HEK293 (cell line): ENCODE results near the gene PELI3.

Experiments used
- BCL11A ChIP-seq: fragments of 450-650 bp; formaldehyde crosslinking; IDR thresholded peaks from 2 replicates; pipeline ENCODE4 v1.5.1; 2016; ENCODE audit warnings: low read depth, missing biosample characterization, missing genetic modification characterization
- BCL11B ChIP-seq: fragments of 450-650 bp; formaldehyde crosslinking; IDR thresholded peaks from 2 replicates; pipeline ENCODE4 v1.5.1; 2016; ENCODE audit warnings: low read depth, missing biosample characterization, missing genetic modification characterization
- FEZF1 ChIP-seq: fragments of 450-650 bp; formaldehyde crosslinking; IDR thresholded peaks from 2 replicates; pipeline ENCODE4 v1.5.1; 2016; ENCODE audit warnings: missing biosample characterization, missing genetic modification characterization
- GLI2 ChIP-seq: fragments of 450-650 bp; formaldehyde crosslinking; IDR thresholded peaks from 2 replicates; pipeline ENCODE4; 2017; ENCODE audit warnings: missing biosample characterization, missing genetic modification characterization, low read depth, borderline replicate concordance
- GLIS1 ChIP-seq: fragments of 450-650 bp; formaldehyde crosslinking; IDR thresholded peaks from 2 replicates; pipeline ENCODE4 v1.5.1; 2016; ENCODE audit warnings: missing biosample characterization, missing genetic modification characterization
- RBAK ChIP-seq: fragments of 450-650 bp; formaldehyde crosslinking; IDR thresholded peaks from 2 replicates; pipeline ENCODE4 v1.5.1; 2016; ENCODE audit warnings: missing biosample characterization, missing genetic modification characterization
- SCRT1 ChIP-seq: fragments of 450-650 bp; formaldehyde crosslinking; IDR thresholded peaks from 2 replicates; pipeline ENCODE4 v1.5.1; 2016; ENCODE audit warnings: missing biosample characterization, missing genetic modification characterization, borderline replicate concordance
- TCF7L2 ChIP-seq: IDR thresholded peaks from 2 replicates; pipeline ENCODE4 v1.6.1; 2011; ENCODE audit warnings: low read depth, mild to moderate bottlenecking, inconsistent platforms, low read length, moderate library complexity, borderline replicate concordance
- WT1 ChIP-seq: fragments of 450-650 bp; formaldehyde crosslinking; IDR thresholded peaks from 2 replicates; pipeline ENCODE4 v1.5.1; 2016; ENCODE audit warnings: missing biosample characterization, missing genetic modification characterization
- ZBTB1 ChIP-seq: fragments of 450-650 bp; formaldehyde crosslinking; IDR thresholded peaks from 2 replicates; pipeline ENCODE4 v1.5.1; 2016; ENCODE audit warnings: missing biosample characterization, missing genetic modification characterization
- ZBTB21 ChIP-seq: fragments of 450-650 bp; formaldehyde crosslinking; IDR thresholded peaks from 2 replicates; pipeline ENCODE4 v1.5.1; 2017; ENCODE audit warnings: missing biosample characterization, missing genetic modification characterization
- ZIC2 ChIP-seq: fragments of 450-650 bp; formaldehyde crosslinking; IDR thresholded peaks from 2 replicates; pipeline ENCODE4 v1.5.1; 2016; ENCODE audit warnings: missing biosample characterization, missing genetic modification characterization
- ZNF114 ChIP-seq: fragments of 450-650 bp; formaldehyde crosslinking; IDR thresholded peaks from 2 replicates; pipeline ENCODE4 v1.5.0; 2017; ENCODE audit warnings: missing biosample characterization, missing genetic modification characterization
- ZNF138 ChIP-seq: fragments of 450-650 bp; formaldehyde crosslinking; IDR thresholded peaks from 2 replicates; pipeline ENCODE4 v1.5.1; 2016; ENCODE audit warnings: missing biosample characterization, missing genetic modification characterization, borderline replicate concordance
- ZNF157 ChIP-seq: fragments of 450-650 bp; formaldehyde crosslinking; IDR thresholded peaks from 2 replicates; pipeline ENCODE4 v1.5.1; 2016; ENCODE audit warnings: missing biosample characterization, missing genetic modification characterization
- ZNF202 ChIP-seq: fragments of 450-650 bp; formaldehyde crosslinking; IDR thresholded peaks from 2 replicates; pipeline ENCODE4 v1.5.1; 2016; ENCODE audit warnings: missing biosample characterization, missing genetic modification characterization, borderline replicate concordance
- ZNF221 ChIP-seq: fragments of 450-650 bp; formaldehyde crosslinking; IDR thresholded peaks from 2 replicates; pipeline ENCODE4 v1.5.1; 2017; ENCODE audit warnings: missing biosample characterization, missing genetic modification characterization, borderline replicate concordance
- ZNF23 ChIP-seq: fragments of 450-650 bp; formaldehyde crosslinking; IDR thresholded peaks from 2 replicates; pipeline ENCODE4 v1.5.1; 2016; ENCODE audit warnings: missing biosample characterization, missing genetic modification characterization, borderline replicate concordance
- ZNF248 ChIP-seq: fragments of 450-650 bp; formaldehyde crosslinking; IDR thresholded peaks from 2 replicates; pipeline ENCODE4 v1.5.1; 2017; ENCODE audit warnings: missing biosample characterization, missing genetic modification characterization
- ZNF416 ChIP-seq: fragments of 450-650 bp; formaldehyde crosslinking; IDR thresholded peaks from 2 replicates; pipeline ENCODE4 v1.5.1; 2016; ENCODE audit warnings: missing biosample characterization, missing genetic modification characterization
- ZNF501 ChIP-seq: fragments of 450-650 bp; formaldehyde crosslinking; IDR thresholded peaks from 2 replicates; pipeline ENCODE4 v1.5.1; 2016; ENCODE audit warnings: missing biosample characterization, missing genetic modification characterization
- ZNF561 ChIP-seq: fragments of 450-650 bp; IDR thresholded peaks from 2 replicates; pipeline ENCODE4 v1.5.1; 2018; ENCODE audit warnings: missing biosample characterization, missing genetic modification characterization, borderline replicate concordance
- ZNF610 ChIP-seq: fragments of 450-650 bp; formaldehyde crosslinking; IDR thresholded peaks from 2 replicates; pipeline ENCODE4 v1.5.1; 2016; ENCODE audit warnings: missing biosample characterization, missing genetic modification characterization, borderline replicate concordance
- ZNF777 ChIP-seq: fragments of 450-650 bp; formaldehyde crosslinking; IDR thresholded peaks from 2 replicates; pipeline ENCODE4 v1.5.1; 2017; ENCODE audit warnings: missing biosample characterization, missing genetic modification characterization, borderline replicate concordance
- ZSCAN23 ChIP-seq: fragments of 450-650 bp; formaldehyde crosslinking; IDR thresholded peaks from 2 replicates; pipeline ENCODE4 v1.5.1; 2016; ENCODE audit warnings: missing biosample characterization, missing genetic modification characterization
- ZSCAN30 ChIP-seq: fragments of 450-650 bp; IDR thresholded peaks from 2 replicates; pipeline ENCODE4 v1.5.1; 2018; ENCODE audit warnings: missing biosample characterization, mild to moderate bottlenecking, missing genetic modification characterization, moderate library complexity
- TF ChIP-seq, protein P1 (sequence below): fragments of 450-650 bp; formaldehyde crosslinking; IDR thresholded peaks from 2 replicates; pipeline ENCODE4 v1.5.1; 2016; ENCODE audit warnings: missing biosample characterization, missing genetic modification characterization
- TF ChIP-seq, protein P2 (sequence below): IDR thresholded peaks from 2 replicates; pipeline ENCODE4 v1.6.1; 2011; ENCODE audit warnings: mild to moderate bottlenecking, low read depth, low read length, borderline replicate concordance
- TF ChIP-seq, protein P3 (sequence below): fragments of 450-650 bp; formaldehyde crosslinking; IDR thresholded peaks from 2 replicates; pipeline ENCODE4 v1.5.1; 2016; ENCODE audit warnings: missing biosample characterization, missing genetic modification characterization
- TF ChIP-seq, protein P4 (sequence below): fragments of 450-650 bp; formaldehyde crosslinking; IDR thresholded peaks from 2 replicates; pipeline ENCODE4 v1.5.1; 2017; ENCODE audit warnings: missing biosample characterization, missing genetic modification characterization

PELI3 gene

GRCh38 chr11:66480117-66480938, 13.6 kb downstream of the PELI3 start, which contains the start of gene DPP3 (continued):
- TF ChIP-seq ZNF114 (tag by site-specific recombination) (no peak), ZBTB1 (tag by site-specific recombination) (no peak), ZNF416 (tag by site-specific recombination) (no peak), SCRT1 (tag by site-specific recombination) (no peak), ZNF777 (tag by site-specific recombination) (no peak), ZSCAN23 (tag by site-specific recombination) (no peak), FEZF1 (tag by site-specific recombination) (peak; percentile 80), RBAK (tag by site-specific recombination) (no peak), ZNF23 (no peak), ZBTB21 (tag by site-specific recombination) (no peak), BCL11B (tag by site-specific recombination) (peak; percentile 30; the same call in 1 of the 2 replicates), ZNF501 (tag by site-specific recombination) (0 out of 2 replicates have a peak, but pooled peaks have one; percentile 70), ZNF221 (tag by site-specific recombination) (no peak), ZIC2 (tag by site-specific recombination) (peak; percentile 85), ZNF138 (tag by site-specific recombination) (no peak), GLIS1 (peak; percentile 59; the same call in 1 of the 2 replicates), ZNF248 (no peak), WT1 (tag by site-specific recombination) (no peak), TCF7L2 (no peak), ZNF610 (tag by site-specific recombination) (0 out of 2 replicates have a peak, but pooled peaks have one; percentile 46), ZNF202 (tag by site-specific recombination) (no peak), ZNF157 (tag by site-specific recombination) (no peak), ZNF561 (tag by site-specific recombination) (peak; percentile 85), BCL11A (tag by site-specific recombination) (no peak; the same call in 1 of the 2 replicates), GLI2 (tag by site-specific recombination) (no peak), ZSCAN30 (tag by site-specific recombination) (0 out of 2 replicates have a peak, but pooled peaks have one; percentile 13)
- TF ChIP-seq, protein P1, sequence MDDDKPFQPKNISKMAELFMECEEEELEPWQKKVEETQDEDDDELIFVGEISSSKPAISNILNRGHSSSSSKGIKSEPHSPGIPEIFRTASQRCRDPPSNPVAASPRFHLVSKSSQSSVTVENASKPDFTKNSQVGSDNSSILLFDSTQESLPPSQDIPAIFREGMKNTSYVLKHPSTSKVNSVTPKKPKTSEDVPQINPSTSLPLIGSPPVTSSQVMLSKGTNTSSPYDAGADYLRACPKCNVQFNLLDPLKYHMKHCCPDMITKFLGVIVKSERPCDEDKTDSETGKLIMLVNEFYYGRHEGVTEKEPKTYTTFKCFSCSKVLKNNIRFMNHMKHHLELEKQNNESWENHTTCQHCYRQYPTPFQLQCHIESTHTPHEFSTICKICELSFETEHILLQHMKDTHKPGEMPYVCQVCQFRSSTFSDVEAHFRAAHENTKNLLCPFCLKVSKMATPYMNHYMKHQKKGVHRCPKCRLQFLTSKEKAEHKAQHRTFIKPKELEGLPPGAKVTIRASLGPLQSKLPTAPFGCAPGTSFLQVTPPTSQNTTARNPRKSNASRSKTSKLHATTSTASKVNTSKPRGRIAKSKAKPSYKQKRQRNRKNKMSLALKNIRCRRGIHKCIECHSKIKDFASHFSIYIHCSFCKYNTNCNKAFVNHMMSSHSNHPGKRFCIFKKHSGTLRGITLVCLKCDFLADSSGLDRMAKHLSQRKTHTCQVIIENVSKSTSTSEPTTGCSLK (tag by site-specific recombination): no peak
- TF ChIP-seq, protein P2, sequence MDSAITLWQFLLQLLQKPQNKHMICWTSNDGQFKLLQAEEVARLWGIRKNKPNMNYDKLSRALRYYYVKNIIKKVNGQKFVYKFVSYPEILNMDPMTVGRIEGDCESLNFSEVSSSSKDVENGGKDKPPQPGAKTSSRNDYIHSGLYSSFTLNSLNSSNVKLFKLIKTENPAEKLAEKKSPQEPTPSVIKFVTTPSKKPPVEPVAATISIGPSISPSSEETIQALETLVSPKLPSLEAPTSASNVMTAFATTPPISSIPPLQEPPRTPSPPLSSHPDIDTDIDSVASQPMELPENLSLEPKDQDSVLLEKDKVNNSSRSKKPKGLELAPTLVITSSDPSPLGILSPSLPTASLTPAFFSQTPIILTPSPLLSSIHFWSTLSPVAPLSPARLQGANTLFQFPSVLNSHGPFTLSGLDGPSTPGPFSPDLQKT: peak; percentile 42; the same call in 1 of the 2 replicates
- TF ChIP-seq, protein P3, sequence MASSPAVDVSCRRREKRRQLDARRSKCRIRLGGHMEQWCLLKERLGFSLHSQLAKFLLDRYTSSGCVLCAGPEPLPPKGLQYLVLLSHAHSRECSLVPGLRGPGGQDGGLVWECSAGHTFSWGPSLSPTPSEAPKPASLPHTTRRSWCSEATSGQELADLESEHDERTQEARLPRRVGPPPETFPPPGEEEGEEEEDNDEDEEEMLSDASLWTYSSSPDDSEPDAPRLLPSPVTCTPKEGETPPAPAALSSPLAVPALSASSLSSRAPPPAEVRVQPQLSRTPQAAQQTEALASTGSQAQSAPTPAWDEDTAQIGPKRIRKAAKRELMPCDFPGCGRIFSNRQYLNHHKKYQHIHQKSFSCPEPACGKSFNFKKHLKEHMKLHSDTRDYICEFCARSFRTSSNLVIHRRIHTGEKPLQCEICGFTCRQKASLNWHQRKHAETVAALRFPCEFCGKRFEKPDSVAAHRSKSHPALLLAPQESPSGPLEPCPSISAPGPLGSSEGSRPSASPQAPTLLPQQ: peak; percentile 59; the same call in 1 of the 2 replicates
- TF ChIP-seq, protein P4, sequence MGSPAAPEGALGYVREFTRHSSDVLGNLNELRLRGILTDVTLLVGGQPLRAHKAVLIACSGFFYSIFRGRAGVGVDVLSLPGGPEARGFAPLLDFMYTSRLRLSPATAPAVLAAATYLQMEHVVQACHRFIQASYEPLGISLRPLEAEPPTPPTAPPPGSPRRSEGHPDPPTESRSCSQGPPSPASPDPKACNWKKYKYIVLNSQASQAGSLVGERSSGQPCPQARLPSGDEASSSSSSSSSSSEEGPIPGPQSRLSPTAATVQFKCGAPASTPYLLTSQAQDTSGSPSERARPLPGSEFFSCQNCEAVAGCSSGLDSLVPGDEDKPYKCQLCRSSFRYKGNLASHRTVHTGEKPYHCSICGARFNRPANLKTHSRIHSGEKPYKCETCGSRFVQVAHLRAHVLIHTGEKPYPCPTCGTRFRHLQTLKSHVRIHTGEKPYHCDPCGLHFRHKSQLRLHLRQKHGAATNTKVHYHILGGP (tag by site-specific recombination): no peak
